Body of pancreas (tissue), 4 donors: ENCODE measurements around the gene DRD5.

Source experiments
- POLR2A ChIP-seq, 3 donors: fragments of 450-650 bp; IDR thresholded peaks; one replicate each; pipeline ENCODE4 v1.6.1; 2016; ENCODE audit warnings: antibody characterized with exemption in 3 of 3, mild to moderate bottlenecking in 2 of 3
- TF ChIP-seq, protein P1 (sequence below), 7 experiments: fragments of 450-650 bp in 4 of 7; fragments of 200-600 bp in 3 of 7; sonication (generic) in 3 of 7; IDR thresholded peaks; one replicate each; pipeline ENCODE4 v1.5.1; 2016 to 2019; ENCODE audit warnings: antibody characterized with exemption in 7 of 7

DNA sequence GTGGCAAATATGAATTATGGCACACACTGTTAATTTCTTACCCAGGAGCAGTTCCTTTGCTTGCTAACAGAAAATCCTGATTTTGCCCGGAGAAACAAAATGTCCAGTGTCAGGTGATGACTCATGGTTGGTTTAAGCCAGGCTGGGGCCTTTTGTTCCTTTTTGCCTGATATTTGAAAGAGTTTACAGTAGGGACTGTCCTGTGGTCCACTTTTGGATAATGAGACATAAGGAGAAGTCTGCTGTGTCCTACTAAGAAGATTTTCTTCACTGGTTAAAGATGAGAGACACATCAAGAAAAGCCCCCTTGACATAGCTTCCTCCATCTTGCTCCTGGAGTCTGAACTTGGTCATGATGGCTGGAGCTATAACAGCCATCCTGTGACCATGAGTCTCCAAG is 12.1 kb upstream of the DRD5 start:
- TF ChIP-seq, protein P1, sequence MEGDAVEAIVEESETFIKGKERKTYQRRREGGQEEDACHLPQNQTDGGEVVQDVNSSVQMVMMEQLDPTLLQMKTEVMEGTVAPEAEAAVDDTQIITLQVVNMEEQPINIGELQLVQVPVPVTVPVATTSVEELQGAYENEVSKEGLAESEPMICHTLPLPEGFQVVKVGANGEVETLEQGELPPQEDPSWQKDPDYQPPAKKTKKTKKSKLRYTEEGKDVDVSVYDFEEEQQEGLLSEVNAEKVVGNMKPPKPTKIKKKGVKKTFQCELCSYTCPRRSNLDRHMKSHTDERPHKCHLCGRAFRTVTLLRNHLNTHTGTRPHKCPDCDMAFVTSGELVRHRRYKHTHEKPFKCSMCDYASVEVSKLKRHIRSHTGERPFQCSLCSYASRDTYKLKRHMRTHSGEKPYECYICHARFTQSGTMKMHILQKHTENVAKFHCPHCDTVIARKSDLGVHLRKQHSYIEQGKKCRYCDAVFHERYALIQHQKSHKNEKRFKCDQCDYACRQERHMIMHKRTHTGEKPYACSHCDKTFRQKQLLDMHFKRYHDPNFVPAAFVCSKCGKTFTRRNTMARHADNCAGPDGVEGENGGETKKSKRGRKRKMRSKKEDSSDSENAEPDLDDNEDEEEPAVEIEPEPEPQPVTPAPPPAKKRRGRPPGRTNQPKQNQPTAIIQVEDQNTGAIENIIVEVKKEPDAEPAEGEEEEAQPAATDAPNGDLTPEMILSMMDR (IDR thresholded peaks at IDR 0.05), result no peak
- no peak for TF ChIP-seq POLR2A (IDR thresholded peaks at IDR 0.05)
